ENCODE data around the gene ABCA8. TPM values are rescaled to one million over a fixed set of nuclear protein-coding genes. Genes with fewer than 3 reads are reported as not detected.

The ABCA8 gene
- total and polyA plus RNA-seq, 3 experiments from 2014 or later: not detected

- H3K27me3 Mint-ChIP-seq: no peaks in the 10 kb centered on the region
- POLR2A ChIA-PET: no interaction called here
- CTCF ChIA-PET: no interaction called here
Observed at GRCh38 chr17:68903286-68903685, 51.9 kb downstream of the ABCA8 start.

GRCh38 chr17:68897557-68897956 lies 57.6 kb downstream of the ABCA8 start:
- Histone ChIP-seq H3K4me3 (ENCODE audit: low read length) (no peak overlapping the region), H3K36me3 (ENCODE audit: insufficient read depth, low read length) (no peaks in the 10 kb centered on the region), H3K9me3 (ENCODE audit: low read length) (no peaks in the 10 kb centered on the region), H3K4me1 (ENCODE audit: insufficient read depth, low read length) (no peaks in the 10 kb centered on the region), H3K27ac (ENCODE audit: low read depth, low read length) (no peak overlapping the region), H3K27me3 (ENCODE audit: insufficient read depth, low read length, poor library complexity, severe bottlenecking) (no peaks in the 10 kb centered on the region)
- H3K27me3 Mint-ChIP-seq: peaks cover 2 to 9% of the 10 kb centered on the region in 2 donors
- H3K9me3 Mint-ChIP-seq: peaks cover 3 to 20% (median 11%) of the 10 kb centered on the region in 5 donors
- H3K4me1 Mint-ChIP-seq: no peaks in the 10 kb centered on the region
- peaks cover 0 to 5% (median 0%) of the 10 kb centered on the region in 3 donors for H3K36me3 Mint-ChIP-seq
- no peak for DNase-seq
- ChIA-PET POLR2A (no interaction called here), CTCF (no interaction called here)
- H3K4me3 Mint-ChIP-seq: no peak overlapping the region
- H3K27ac Mint-ChIP-seq: no peak overlapping the region

More at GRCh38 chr17:68903286-68903685, 51.9 kb downstream of the ABCA8 start:
- Histone ChIP-seq H3K4me3 (ENCODE audit: low read length) (no peak overlapping the region), H3K27me3 (ENCODE audit: insufficient read depth, low read length, poor library complexity, severe bottlenecking) (no peaks in the 10 kb centered on the region), H3K4me1 (ENCODE audit: insufficient read depth, low read length) (no peaks in the 10 kb centered on the region), H3K36me3 (ENCODE audit: insufficient read depth, low read length) (no peaks in the 10 kb centered on the region), H3K9me3 (ENCODE audit: low read length) (no peaks in the 10 kb centered on the region), H3K27ac (ENCODE audit: low read depth, low read length) (no peak overlapping the region)
- peaks cover 0 to 3% (median 0%) of the 10 kb centered on the region in 5 donors for H3K9me3 Mint-ChIP-seq
- H3K4me1 Mint-ChIP-seq: no peaks in the 10 kb centered on the region
- H3K36me3 Mint-ChIP-seq: no peaks in the 10 kb centered on the region
- DNase-seq: no peak
- no peak overlapping the region for H3K27ac Mint-ChIP-seq
- H3K4me3 Mint-ChIP-seq: no peak overlapping the region

- Histone ChIP-seq H3K9me3 (ENCODE audit: low read length) (no peaks in the 10 kb centered on the region), H3K36me3 (ENCODE audit: insufficient read depth, low read length) (no peaks in the 10 kb centered on the region), H3K4me3 (ENCODE audit: low read length) (no peak overlapping the region), H3K4me1 (ENCODE audit: insufficient read depth, low read length) (no peaks in the 10 kb centered on the region), H3K27me3 (ENCODE audit: insufficient read depth, low read length, poor library complexity, severe bottlenecking) (no peaks in the 10 kb centered on the region), H3K27ac (ENCODE audit: low read depth, low read length) (no peak overlapping the region)
- CTCF ChIA-PET: no interaction called here
- Mint-ChIP-seq H3K4me3 (no peak overlapping the region), H3K4me1 (no peaks in the 10 kb centered on the region), H3K27ac (no peak overlapping the region), H3K9me3 (peaks cover 2 to 13% (median 8%) of the 10 kb centered on the region in 5 donors), H3K27me3 (peaks cover 2 to 12% of the 10 kb centered on the region in 2 donors), H3K36me3 (peaks cover 0 to 5% (median 0%) of the 10 kb centered on the region in 3 donors)
- no peak for DNase-seq
- POLR2A ChIA-PET: no interaction called here
Observed at GRCh38 chr17:68892658-68893057, 62.5 kb downstream of the ABCA8 start.

GRCh38 chr17:68892193-68892592 lies 63.0 kb downstream of the ABCA8 start:
- H3K4me1 Mint-ChIP-seq: no peaks in the 10 kb centered on the region
- no peaks in the 10 kb centered on the region for H3K27me3 ChIP-seq (ENCODE audit: insufficient read depth, low read length, poor library complexity, severe bottlenecking)
- no peak for DNase-seq
- no peak overlapping the region for H3K27ac Mint-ChIP-seq
- ChIA-PET POLR2A (no interaction called here), CTCF (no interaction called here)
- H3K4me3 ChIP-seq (ENCODE audit: low read length): no peak overlapping the region
- H3K9me3 ChIP-seq (ENCODE audit: low read length): no peaks in the 10 kb centered on the region
- no peak overlapping the region for H3K27ac ChIP-seq (ENCODE audit: low read depth, low read length)
- no peak overlapping the region for H3K4me3 Mint-ChIP-seq
- H3K27me3 Mint-ChIP-seq: peaks cover 2 to 10% of the 10 kb centered on the region in 2 donors
- H3K36me3 ChIP-seq (ENCODE audit: insufficient read depth, low read length): no peaks in the 10 kb centered on the region
- peaks cover 0 to 5% (median 0%) of the 10 kb centered on the region in 3 donors for H3K36me3 Mint-ChIP-seq
- no peaks in the 10 kb centered on the region for H3K4me1 ChIP-seq (ENCODE audit: insufficient read depth, low read length)
- H3K9me3 Mint-ChIP-seq: peaks cover 0 to 10% (median 6%) of the 10 kb centered on the region in 5 donors

- H3K27ac Mint-ChIP-seq: no peak overlapping the region
- H3K9me3 Mint-ChIP-seq: peaks cover 0 to 4% (median 0%) of the 10 kb centered on the region in 5 donors
- no peaks in the 10 kb centered on the region for H3K36me3 Mint-ChIP-seq
- H3K4me1 ChIP-seq (ENCODE audit: insufficient read depth, low read length): no peaks in the 10 kb centered on the region
- no peak overlapping the region for H3K4me3 ChIP-seq (ENCODE audit: low read length)
- H3K4me1 Mint-ChIP-seq: no peaks in the 10 kb centered on the region
- H3K36me3 ChIP-seq (ENCODE audit: insufficient read depth, low read length): no peaks in the 10 kb centered on the region
- no peak overlapping the region for H3K4me3 Mint-ChIP-seq
- no peaks in the 10 kb centered on the region for H3K27me3 ChIP-seq (ENCODE audit: insufficient read depth, low read length, poor library complexity, severe bottlenecking)
- peaks cover 2 to 4% of the 10 kb centered on the region in 2 donors for H3K27me3 Mint-ChIP-seq
- ChIA-PET CTCF (no interaction called here), POLR2A (no interaction called here)
- no peak overlapping the region for H3K27ac ChIP-seq (ENCODE audit: low read depth, low read length)
- no peak for DNase-seq
- H3K9me3 ChIP-seq (ENCODE audit: low read length): no peaks in the 10 kb centered on the region
Observed at GRCh38 chr17:68886401-68886800, 68.8 kb downstream of the ABCA8 start.

- Mint-ChIP-seq H3K4me1 (no peaks in the 10 kb centered on the region), H3K27ac (no peak overlapping the region), H3K27me3 (peaks cover 2 to 4% of the 10 kb centered on the region in 2 donors), H3K36me3 (no peaks in the 10 kb centered on the region), H3K4me3 (no peak overlapping the region), H3K9me3 (peaks cover 0 to 4% (median 0%) of the 10 kb centered on the region in 5 donors)
- POLR2A ChIA-PET: no interaction called here
- no peaks in the 10 kb centered on the region for H3K9me3 ChIP-seq (ENCODE audit: low read length)
- H3K4me1 ChIP-seq (ENCODE audit: insufficient read depth, low read length): no peaks in the 10 kb centered on the region
- DNase-seq: no peak
- no peak overlapping the region for H3K27ac ChIP-seq (ENCODE audit: low read depth, low read length)
- no peaks in the 10 kb centered on the region for H3K27me3 ChIP-seq (ENCODE audit: insufficient read depth, low read length, poor library complexity, severe bottlenecking)
- no peak overlapping the region for H3K4me3 ChIP-seq (ENCODE audit: low read length)
- CTCF ChIA-PET: no interaction called here
- no peaks in the 10 kb centered on the region for H3K36me3 ChIP-seq (ENCODE audit: insufficient read depth, low read length)
Observed at GRCh38 chr17:68884888-68885287, 70.3 kb downstream of the ABCA8 start.

- no peak for DNase-seq
- H3K36me3 ChIP-seq (ENCODE audit: insufficient read depth, low read length): no peaks in the 10 kb centered on the region
- ChIA-PET CTCF (no interaction called here), POLR2A (no interaction called here)
- H3K27ac ChIP-seq (ENCODE audit: low read depth, low read length): no peak overlapping the region
- H3K36me3 Mint-ChIP-seq: no peaks in the 10 kb centered on the region
- H3K9me3 Mint-ChIP-seq: peaks cover 0 to 13% (median 3%) of the 10 kb centered on the region in 5 donors
- H3K4me3 ChIP-seq (ENCODE audit: low read length): no peak overlapping the region
- H3K27ac Mint-ChIP-seq: no peak overlapping the region
- H3K4me1 ChIP-seq (ENCODE audit: insufficient read depth, low read length): no peaks in the 10 kb centered on the region
- no peaks in the 10 kb centered on the region for H3K4me1 Mint-ChIP-seq
- no peaks in the 10 kb centered on the region for H3K27me3 ChIP-seq (ENCODE audit: insufficient read depth, low read length, poor library complexity, severe bottlenecking)
- no peak overlapping the region for H3K4me3 Mint-ChIP-seq
- H3K27me3 Mint-ChIP-seq: peaks cover 7 to 8% of the 10 kb centered on the region in 2 donors
- H3K9me3 ChIP-seq (ENCODE audit: low read length): no peaks in the 10 kb centered on the region
Observed at GRCh38 chr17:68878226-68878885, 76.8 kb downstream of the ABCA8 start.

- Mint-ChIP-seq H3K4me1 (no peaks in the 10 kb centered on the region), H3K4me3 (no peak overlapping the region), H3K27me3 (peaks cover 3 to 4% of the 10 kb centered on the region in 2 donors), H3K27ac (no peak overlapping the region), H3K36me3 (no peaks in the 10 kb centered on the region), H3K9me3 (no peaks in the 10 kb centered on the region)
- ChIA-PET POLR2A (no interaction called here), CTCF (no interaction called here)
- no peak for DNase-seq
- no peaks in the 10 kb centered on the region for H3K27me3 ChIP-seq (ENCODE audit: insufficient read depth, low read length, poor library complexity, severe bottlenecking)
- H3K4me3 ChIP-seq (ENCODE audit: low read length): no peak overlapping the region
- H3K27ac ChIP-seq (ENCODE audit: low read depth, low read length): no peak overlapping the region
- no peaks in the 10 kb centered on the region for H3K9me3 ChIP-seq (ENCODE audit: low read length)
- no peaks in the 10 kb centered on the region for H3K4me1 ChIP-seq (ENCODE audit: insufficient read depth, low read length)
- no peaks in the 10 kb centered on the region for H3K36me3 ChIP-seq (ENCODE audit: insufficient read depth, low read length)
Observed at GRCh38 chr17:68871447-68871846, 83.7 kb downstream of the ABCA8 start.

All from CD8-positive, alpha-beta memory T cell (primary cell).